Measurements from ENCODE around the gene UMAD1.

Gene UMAD1

GRCh38 chr7:7883394-7883793 lies 242.8 kb downstream of the UMAD1 start:
- DNase-seq (ENCODE audit: low spot score): no peak

GRCh38 chr7:7884855-7885254 lies 244.3 kb downstream of the UMAD1 start:
- DNase-seq (ENCODE audit: low spot score): no peak

GRCh38 chr7:7889791-7890568 lies 249.4 kb downstream of the UMAD1 start:
- DNase-seq (ENCODE audit: low spot score): no peak

- no peak for DNase-seq (ENCODE audit: low spot score)
Measured at GRCh38 chr7:7895004-7895650, 254.6 kb downstream of the UMAD1 start.

GRCh38 chr7:7895754-7896153 lies 255.2 kb downstream of the UMAD1 start:
- DNase-seq (ENCODE audit: low spot score): no peak

DNA sequence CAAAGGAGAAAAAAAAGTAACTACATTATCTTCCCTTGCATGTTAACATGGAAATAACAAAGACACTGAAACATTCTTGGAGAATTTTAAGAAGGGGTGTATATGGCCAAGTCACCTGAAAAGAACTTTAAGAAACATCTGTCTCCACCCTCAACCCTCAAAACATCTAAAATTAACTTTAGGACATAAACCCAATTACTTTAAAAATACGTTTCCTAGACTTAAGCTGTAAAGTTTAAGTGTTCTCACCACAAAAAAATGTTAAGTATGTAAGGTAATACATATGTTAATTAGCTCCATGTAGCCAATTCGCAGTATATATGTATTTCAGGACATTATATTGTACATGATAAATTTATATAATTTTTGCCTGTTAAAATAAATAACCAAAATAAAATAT lies 257.0 kb downstream of the UMAD1 start:
- no peak for DNase-seq (ENCODE audit: low spot score)

GRCh38 chr7:7897949-7898515 lies 257.5 kb downstream of the UMAD1 start:
- no peak for DNase-seq (ENCODE audit: low spot score)

DNA sequence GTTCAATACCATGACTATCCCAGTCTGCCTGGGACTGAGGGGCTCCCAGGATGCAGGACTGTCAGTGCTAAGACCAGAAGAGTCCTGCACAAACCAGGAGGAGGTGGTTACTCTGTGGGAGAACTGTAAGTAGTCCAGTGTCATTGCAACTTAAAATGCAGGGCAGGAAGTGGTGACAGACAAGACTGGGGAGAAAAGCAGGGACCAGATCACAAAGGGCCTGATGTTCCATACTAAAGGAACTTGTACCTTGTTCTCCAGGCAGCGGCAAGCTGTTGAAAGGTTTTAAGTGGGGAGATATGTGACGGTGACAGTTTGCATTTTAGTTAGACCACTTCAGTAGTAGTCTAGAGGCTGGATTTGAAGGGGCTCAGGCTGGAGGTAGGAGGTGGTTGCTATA lies 262.3 kb downstream of the UMAD1 start:
- no peak for DNase-seq (ENCODE audit: low spot score)

DNA sequence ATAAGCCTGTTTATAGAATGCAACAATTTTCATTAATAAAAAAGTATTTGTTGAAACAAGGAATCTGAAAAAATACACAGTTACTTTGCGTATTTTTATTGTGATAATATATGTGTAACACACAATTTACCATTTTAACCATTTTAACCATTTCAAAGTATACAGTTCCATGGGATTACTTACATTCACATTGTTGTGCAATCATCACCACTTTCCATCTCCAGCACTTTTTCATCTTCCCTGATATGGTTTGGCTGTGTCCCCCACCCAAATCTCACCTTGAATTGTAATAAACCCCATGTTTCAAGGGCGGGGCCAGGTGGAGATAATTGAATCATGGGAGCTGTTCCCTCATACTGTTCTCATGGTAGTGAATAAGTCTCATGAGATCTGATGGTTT lies 266.8 kb downstream of the UMAD1 start:
- DNase-seq (ENCODE audit: low spot score): no peak

- DNase-seq (ENCODE audit: low spot score): no peak
Measured at GRCh38 chr7:7908622-7909145, 268.1 kb downstream of the UMAD1 start.

- DNase-seq (ENCODE audit: low spot score): no peak
Measured at GRCh38 chr7:7909376-7909775, 268.8 kb downstream of the UMAD1 start.

DNA sequence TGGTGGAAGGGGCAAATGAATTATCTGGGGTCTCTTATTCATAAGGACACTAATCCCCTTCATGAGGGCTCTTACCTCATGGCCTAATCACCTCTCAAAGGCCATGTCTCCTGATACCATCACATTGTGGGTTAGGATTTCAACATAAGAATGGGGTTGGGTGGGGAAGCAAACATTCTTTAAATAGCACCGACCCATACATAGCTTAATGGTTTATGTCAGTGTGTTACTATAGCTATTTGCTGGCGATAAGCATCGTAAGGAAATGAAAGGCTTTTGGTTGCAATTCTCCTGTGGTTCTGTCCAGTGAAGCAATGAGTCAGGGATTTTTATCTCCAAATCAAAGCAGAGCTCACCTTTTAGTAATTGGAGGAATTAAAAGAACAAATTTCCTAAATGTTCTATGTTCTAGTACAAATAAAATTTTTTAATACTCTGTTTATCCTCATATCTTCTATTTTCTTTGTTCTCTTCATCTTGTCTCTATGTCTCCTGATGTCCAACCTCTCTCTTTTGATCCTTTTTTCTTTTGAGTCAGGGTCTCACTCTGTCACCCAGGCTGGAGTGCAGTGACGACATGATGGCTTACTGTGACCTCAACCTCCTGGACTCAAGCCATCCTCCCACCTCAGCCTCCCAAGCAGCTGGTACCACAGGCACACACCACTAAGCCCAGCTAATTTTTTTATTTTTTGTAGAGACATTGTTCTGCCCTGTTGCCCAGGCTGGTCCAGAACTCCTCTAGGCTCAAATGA lies 271.0 kb downstream of the UMAD1 start:
- no peak for DNase-seq (ENCODE audit: low spot score)

GRCh38 chr7:7912937-7913336 lies 272.4 kb downstream of the UMAD1 start:
- no peak for DNase-seq (ENCODE audit: low spot score)

GRCh38 chr7:7913504-7913903 lies 273.0 kb downstream of the UMAD1 start:
- no peak for DNase-seq (ENCODE audit: low spot score)

- DNase-seq (ENCODE audit: low spot score): no peak
Measured at GRCh38 chr7:7914547-7914946, 274.0 kb downstream of the UMAD1 start.

GRCh38 chr7:7916064-7916463 lies 275.5 kb downstream of the UMAD1 start:
- no peak for DNase-seq (ENCODE audit: low spot score)

- DNase-seq (ENCODE audit: low spot score): no peak
Measured at GRCh38 chr7:7917593-7917992, 277.0 kb downstream of the UMAD1 start.

DNA sequence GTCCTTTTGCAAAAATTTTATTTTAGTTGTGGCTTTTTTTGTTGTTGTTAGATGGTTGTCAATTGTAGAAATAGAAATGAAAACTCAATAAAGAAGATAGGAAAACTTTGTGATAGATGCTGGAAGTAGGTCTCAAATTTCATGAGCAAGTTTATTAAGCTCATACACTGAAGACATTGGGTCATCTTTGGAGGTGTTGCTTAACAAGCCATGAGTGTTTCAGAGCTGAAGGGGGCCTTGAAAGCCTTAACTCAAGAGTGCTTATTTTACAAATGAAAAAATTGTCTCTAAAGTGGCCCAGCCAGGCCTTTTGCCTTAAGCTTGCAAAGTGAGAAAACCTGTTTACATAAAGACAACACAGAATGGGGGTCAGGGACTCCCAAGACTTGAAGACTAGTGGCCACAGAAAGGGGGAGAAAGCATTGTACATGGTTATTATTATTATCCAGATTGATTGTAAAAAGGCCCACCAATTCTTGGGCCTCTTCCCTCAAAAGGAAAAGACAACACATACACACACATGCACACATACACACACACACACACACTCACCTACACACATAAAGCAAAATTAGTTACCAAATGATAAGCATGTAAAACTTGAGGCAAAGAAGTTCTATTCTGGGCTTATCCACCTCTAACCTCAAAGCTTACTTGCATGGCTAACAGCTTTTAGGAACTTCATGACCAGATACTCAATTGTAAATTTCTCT lies 278.3 kb downstream of the UMAD1 start:
- DNase-seq (ENCODE audit: low spot score): no peak

- no peak for DNase-seq (ENCODE audit: low spot score)
Measured at GRCh38 chr7:7919449-7919945, 278.9 kb downstream of the UMAD1 start.

DNA sequence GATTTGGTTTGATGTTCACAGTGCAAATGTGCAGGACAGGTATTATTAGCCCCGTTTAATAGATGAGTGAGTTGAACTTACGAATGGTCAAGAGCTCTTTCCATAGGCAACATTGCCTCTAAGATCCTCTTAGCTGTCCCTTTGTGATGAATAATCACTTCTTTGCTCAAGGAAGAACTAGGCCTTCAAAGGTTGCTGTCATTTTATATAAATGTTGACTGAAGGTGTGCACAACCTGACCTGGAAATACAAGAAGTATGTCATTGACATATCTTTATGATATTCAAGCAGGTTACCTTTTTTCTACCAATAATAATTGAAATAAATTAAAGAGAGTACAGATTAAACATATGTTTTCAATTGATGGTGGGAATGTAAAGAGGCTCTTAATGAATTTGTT lies 279.5 kb downstream of the UMAD1 start:
- DNase-seq (ENCODE audit: low spot score): no peak

DNA sequence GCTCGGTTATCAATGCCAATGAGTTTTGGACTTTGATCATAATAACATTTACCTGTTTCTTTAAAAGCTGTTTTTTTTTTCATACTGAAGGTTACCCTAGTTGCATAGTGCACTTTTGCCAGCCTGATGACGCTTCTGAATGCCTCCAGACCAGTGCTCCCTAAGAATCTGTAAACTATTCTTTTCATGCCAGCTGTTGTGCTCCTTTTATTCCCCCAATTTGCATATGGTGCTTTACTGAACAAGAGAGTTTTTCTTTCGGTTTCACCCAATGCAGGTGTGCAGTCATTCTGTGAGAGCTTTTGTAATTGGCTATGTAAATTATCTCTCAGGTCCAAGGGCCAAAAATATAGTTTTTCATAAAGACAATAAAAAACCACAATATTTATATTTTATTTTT lies 279.9 kb downstream of the UMAD1 start:
- DNase-seq (ENCODE audit: low spot score): no peak

DNA sequence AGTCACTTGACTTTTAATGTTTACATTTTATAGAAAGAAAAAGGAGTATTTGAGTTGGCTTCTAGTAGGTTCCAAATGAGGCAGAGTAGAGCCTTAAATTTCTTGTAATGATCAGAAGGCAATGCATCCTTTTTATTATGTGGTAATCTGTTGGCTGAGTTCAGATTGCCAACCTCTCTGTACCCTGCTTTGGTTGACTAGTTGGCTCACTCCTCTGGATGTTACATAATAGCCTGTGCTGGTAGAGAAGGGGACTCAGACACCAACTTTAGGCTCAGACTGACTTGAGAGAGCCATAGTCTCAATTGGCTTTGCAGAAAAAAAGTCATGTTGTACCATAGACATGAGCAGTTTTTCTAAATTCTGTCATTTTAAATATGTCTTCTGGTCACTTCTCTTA lies 281.3 kb downstream of the UMAD1 start:
- no peak for DNase-seq (ENCODE audit: low spot score)
